C4-2B (cell line): Measurements from ENCODE around the gene DBH.

Source experiments
- ZFX ChIP-seq: fragments of 450-650 bp; IDR thresholded peaks from 2 replicates; pipeline ENCODE4 v1.6.1; 2017
- TF ChIP-seq, protein P1 (sequence below): fragments of 450-650 bp; conservative IDR thresholded peaks from 2 replicates; pipeline ENCODE4 v1.5.1; 2017; ENCODE audit warnings: mild to moderate bottlenecking

DNA sequence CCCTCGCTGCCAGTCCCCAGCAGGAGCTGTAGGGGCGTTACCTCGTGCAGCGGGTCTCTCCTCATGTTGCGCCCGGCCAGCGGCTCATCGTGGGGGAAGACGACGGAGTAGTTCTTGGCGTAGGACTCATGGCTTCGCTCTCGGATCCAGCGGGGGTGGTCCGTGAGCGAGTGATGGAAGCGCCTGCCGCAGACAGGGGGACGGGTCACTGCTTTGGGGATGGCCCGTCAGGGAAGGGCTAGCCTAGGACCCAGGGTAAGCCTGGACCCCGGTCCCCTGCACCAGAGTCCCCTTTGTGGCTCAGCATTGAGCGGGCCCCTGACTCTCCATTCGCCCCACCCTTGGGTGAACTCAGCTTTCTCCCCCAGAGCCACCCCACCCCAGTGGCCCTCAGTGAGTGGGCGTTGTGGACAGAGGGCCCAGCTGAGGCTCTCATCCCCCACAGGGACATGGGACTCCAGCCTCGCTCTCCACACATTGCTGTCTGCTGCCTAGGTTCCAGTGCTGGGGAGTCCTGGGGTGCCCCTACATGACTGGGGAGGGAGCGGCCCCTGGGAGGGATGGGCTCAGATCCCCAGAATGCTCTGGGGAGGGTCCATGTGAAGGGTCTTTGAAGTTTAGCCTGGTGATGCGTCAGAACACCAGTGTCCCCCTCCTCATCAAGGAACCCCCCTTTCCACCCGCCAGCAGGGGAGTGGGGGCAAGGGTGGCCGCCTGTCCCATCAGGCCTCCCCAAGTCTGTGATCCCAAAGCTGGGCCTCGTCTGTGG lies 72.3 kb downstream of the DBH start:
- TF ChIP-seq, protein P1, sequence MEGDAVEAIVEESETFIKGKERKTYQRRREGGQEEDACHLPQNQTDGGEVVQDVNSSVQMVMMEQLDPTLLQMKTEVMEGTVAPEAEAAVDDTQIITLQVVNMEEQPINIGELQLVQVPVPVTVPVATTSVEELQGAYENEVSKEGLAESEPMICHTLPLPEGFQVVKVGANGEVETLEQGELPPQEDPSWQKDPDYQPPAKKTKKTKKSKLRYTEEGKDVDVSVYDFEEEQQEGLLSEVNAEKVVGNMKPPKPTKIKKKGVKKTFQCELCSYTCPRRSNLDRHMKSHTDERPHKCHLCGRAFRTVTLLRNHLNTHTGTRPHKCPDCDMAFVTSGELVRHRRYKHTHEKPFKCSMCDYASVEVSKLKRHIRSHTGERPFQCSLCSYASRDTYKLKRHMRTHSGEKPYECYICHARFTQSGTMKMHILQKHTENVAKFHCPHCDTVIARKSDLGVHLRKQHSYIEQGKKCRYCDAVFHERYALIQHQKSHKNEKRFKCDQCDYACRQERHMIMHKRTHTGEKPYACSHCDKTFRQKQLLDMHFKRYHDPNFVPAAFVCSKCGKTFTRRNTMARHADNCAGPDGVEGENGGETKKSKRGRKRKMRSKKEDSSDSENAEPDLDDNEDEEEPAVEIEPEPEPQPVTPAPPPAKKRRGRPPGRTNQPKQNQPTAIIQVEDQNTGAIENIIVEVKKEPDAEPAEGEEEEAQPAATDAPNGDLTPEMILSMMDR: no peak
- TF ChIP-seq ZFX: no peak
